IgD-negative memory B cell (primary cell): ENCODE measurements around the gene FAM13A. TPM values are rescaled to one million over a fixed set of nuclear protein-coding genes. Genes with fewer than 3 reads are reported as not detected.

Experiments used
- H3K27ac Mint-ChIP-seq, 3 donors: one replicate each; pipeline ENCODE4 v1.8.0; 2020 to 2022; ENCODE audit warnings: mild to moderate bottlenecking in 3 of 3, mixed read lengths in 3 of 3, moderate library complexity in 1 of 3
- H3K27me3 Mint-ChIP-seq: one replicate; pipeline ENCODE4 v1.8.0; 2021; ENCODE audit warnings: mixed read lengths
- H3K36me3 Mint-ChIP-seq: one replicate; pipeline ENCODE4 v1.8.0; 2020; ENCODE audit warnings: mild to moderate bottlenecking, mixed read lengths
- H3K4me1 Mint-ChIP-seq, 3 donors: one replicate each; pipeline ENCODE4 v1.8.0; 2020 to 2022; ENCODE audit warnings: mixed read lengths in 3 of 3, mild to moderate bottlenecking in 1 of 3
- H3K4me3 Mint-ChIP-seq, 4 donors: one replicate each; pipeline ENCODE4 v1.8.0; 2020 to 2022; ENCODE audit warnings: mild to moderate bottlenecking in 4 of 4, mixed read lengths in 4 of 4, moderate library complexity in 3 of 4
- H3K9me3 Mint-ChIP-seq, 3 donors: one replicate each; pipeline ENCODE4 v1.8.0; 2020 to 2021; ENCODE audit warnings: mixed read lengths in 3 of 3, mild to moderate bottlenecking in 1 of 3
- polyA plus RNA-seq: library from polyadenylated mRNA; unstranded; fragments of 300-500 nt; fragmentation: Illumina TruSeq; gene quantifications from one replicate; pipeline ENCODE4 v1.2.3, GENCODE V29; 2021

Gene FAM13A
- polyA plus RNA-seq, 1 donor from 2014 or later: 2.3 TPM

DNA sequence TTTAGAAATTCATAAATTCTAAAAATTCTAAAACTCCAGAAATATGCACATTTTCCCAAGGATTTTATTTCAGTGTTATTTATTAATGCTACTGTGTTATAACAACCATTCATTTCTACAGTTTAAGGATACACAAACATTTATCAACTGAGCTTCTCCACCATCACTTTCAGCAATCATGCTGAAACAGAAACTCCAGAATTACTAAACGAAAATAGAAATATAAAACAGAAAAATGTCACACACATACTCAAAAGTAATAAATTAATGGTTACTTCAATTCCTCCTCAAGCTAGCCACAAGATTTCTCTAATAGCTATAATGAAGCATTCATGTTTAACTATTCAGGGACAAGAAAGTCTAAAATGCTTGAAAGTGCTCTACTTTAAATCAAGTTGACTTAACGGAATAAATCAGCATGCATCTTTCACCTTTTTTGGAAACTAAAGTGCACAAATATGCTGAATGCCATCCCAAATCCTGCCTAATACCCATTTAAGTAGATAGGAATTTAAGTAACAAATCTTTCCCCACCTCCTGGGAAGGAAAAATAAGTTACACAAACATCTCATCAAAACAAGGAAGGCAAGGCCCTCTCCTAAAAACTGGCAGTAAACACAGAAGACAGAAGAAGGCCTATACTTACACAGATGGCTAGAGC lies 563 bp downstream of the FAM13A start:
- peaks cover 5 to 9% (median 6%) of the 10 kb centered on the region in 3 donors for H3K4me1 Mint-ChIP-seq
- H3K27ac Mint-ChIP-seq: peak overlapping the region in 1 of 3 donors; percentile 4
- no peak overlapping the region for H3K4me3 Mint-ChIP-seq
- H3K36me3 Mint-ChIP-seq: peaks cover 3% of the 10 kb centered on the region
- peaks cover 3 to 12% (median 5%) of the 10 kb centered on the region in 3 donors for H3K9me3 Mint-ChIP-seq
- H3K27me3 Mint-ChIP-seq: no peaks in the 10 kb centered on the region

DNA sequence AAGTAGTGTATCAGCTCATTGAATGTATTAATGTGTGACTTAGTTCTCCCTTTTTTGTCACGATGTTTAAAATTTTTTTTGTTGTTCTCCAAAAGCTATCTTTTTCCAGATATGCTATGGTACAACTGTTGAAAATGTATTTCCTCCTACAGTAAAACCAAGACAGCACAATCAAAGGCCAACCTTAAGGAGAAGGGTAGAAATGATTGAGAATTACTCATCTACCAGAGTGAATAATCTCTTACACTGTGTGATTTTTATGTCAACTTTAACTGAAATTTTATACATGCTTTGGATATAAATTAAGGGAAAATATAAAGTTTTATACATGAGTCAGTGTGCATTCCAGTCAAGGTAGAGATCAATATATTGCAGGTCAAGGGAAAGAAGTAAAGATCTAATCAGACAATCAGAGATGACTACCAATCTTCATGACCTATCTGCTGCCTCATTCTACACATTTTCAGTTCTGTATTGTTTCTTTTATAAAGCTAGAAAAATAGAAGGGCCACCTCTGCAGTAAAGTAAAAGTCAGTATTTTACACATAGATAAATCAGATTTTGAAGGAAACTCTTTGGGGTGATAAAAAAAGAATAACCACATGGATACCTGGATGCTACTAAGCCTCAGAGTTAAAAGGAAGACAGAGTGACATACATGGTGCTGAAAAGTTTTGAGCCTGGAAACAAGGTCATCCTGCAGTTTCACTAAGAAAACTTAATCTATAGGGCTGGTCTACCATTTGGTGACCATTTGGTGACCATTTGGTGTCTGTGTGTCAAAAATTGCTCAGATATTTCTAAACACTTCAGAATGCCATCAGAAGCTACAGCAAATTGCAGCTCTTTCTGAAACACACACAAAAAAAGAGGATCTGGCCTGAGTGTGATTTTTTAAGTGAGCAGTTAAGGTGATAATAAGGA lies 1.6 kb downstream of the FAM13A start:
- Mint-ChIP-seq H3K4me3 (no peak overlapping the region), H3K27ac (no peak overlapping the region), H3K36me3 (peaks cover 2% of the 10 kb centered on the region), H3K4me1 (peaks cover 5 to 9% (median 6%) of the 10 kb centered on the region in 3 donors), H3K9me3 (peaks cover 0 to 8% (median 3%) of the 10 kb centered on the region in 3 donors), H3K27me3 (no peaks in the 10 kb centered on the region)

DNA sequence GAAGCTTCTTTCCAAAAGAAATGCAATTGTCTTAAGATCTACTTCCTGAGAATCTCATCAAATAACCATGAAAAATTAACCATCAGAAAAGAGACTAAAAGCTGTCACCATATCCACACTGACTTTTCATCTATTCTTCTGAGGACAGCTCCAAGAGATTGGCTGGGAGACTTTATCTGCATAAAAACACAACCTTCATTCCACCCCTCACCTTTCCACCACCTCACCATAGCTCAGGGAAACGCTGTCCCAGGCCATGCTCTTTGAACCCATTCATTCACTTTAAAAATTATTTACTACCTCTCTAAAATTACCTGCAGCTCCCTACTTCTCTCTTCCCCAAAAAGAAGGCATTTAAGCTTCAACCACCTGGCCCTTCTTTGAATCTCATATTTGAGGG lies 2.4 kb downstream of the FAM13A start:
- Mint-ChIP-seq H3K27me3 (no peaks in the 10 kb centered on the region), H3K9me3 (peaks cover 0 to 6% (median 3%) of the 10 kb centered on the region in 3 donors), H3K36me3 (peaks cover 2% of the 10 kb centered on the region), H3K27ac (peak overlapping the region in 1 of 3 donors; percentile 37), H3K4me1 (peaks cover 5 to 9% (median 6%) of the 10 kb centered on the region in 3 donors), H3K4me3 (no peak overlapping the region)

DNA sequence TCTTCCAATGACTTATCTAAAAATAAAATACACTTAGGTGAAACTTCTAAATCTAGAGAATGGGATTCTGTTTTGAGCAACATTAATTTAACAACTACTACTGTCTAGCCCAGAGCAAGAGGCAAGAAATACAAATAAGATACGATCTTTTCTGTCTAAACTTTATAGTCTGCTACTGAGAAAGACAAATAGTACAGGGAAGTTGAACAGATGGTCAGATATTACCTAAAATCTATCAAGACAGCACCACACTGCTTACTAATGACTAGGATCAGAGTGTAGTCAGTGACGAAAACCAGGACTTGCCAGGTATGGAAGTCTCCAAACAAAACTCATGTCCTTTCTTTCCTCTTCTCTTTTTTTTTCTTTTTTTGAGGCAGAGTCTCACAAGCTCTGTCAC lies 7.1 kb downstream of the FAM13A start:
- Mint-ChIP-seq H3K27ac (no peak overlapping the region), H3K4me1 (peaks cover 0 to 3% (median 2%) of the 10 kb centered on the region in 3 donors), H3K9me3 (peaks cover 0 to 3% (median 2%) of the 10 kb centered on the region in 3 donors), H3K27me3 (no peaks in the 10 kb centered on the region), H3K4me3 (no peak overlapping the region), H3K36me3 (peaks cover 2% of the 10 kb centered on the region)

DNA sequence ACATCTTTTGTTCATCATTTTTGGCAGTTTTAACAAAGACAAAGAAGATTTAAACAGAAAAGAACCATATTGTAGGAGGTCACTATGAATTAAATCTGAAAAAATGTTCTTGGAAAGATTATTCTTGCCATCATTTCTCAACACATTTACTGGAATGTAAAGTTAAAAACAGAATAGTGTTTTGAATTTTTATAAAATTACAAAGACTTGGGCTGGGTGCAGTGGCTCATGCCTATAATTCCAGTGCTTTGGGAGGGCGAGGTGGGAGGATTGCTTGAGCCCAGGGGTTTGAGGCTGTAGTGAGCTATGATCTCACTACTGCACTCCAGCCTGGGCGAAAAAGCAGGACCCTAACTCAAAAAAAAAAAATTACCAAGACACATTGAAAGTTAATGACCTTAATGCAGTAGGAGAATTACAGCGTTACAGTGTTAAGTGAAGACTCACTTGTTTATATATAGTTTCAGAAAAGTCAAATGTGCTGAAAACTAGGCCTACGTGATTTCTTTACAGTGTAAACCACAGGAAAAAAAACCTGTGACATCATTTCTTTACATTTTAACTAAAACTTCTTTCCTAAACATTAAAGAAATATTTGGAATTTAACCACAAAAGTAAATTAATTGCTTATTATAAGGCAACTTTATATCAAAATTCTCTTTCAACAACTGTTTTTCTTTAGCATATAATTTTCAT lies 7.9 kb downstream of the FAM13A start:
- Mint-ChIP-seq H3K36me3 (peaks cover 2% of the 10 kb centered on the region), H3K4me3 (no peak overlapping the region), H3K4me1 (peaks cover 0 to 3% (median 2%) of the 10 kb centered on the region in 3 donors), H3K27me3 (no peaks in the 10 kb centered on the region), H3K9me3 (peaks cover 0 to 3% (median 2%) of the 10 kb centered on the region in 3 donors), H3K27ac (no peak overlapping the region)

DNA sequence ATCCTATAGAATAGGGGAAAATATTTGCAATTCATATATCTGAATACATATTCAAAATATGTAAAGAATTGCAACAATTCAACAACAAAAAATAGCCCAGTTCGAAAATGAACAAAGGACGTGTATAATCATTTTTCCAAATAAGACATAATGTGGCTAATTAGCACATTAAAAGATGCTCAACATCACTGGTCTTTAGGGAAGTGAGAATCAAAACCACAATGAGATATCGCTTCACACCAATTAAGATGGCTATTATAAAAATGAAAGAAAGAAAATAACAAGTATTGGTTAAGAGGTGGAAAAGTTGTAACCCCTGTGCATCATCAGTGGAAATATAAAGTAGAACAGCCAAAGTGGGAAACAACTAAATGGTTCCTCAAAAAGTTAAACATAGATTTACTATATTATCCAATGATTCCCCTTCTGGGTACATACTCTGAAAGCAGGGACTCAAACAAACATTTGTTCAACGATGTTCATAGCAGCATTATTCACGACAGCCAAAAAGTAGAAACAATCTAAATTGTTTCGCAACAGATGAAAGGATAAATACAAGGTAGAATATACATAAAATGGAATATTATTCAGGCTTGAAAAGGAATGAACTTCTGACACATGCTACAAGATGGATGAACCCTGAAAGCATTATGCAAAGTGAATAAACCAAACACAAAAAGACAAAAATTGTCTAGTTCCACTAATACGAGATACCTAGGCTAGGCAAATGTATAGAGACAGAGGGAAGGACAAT lies 12.7 kb downstream of the FAM13A start:
- H3K36me3 Mint-ChIP-seq: peaks cover 2% of the 10 kb centered on the region
- H3K4me3 Mint-ChIP-seq: no peak overlapping the region
- no peaks in the 10 kb centered on the region for H3K27me3 Mint-ChIP-seq
- no peak overlapping the region for H3K27ac Mint-ChIP-seq
- H3K9me3 Mint-ChIP-seq: no peaks in the 10 kb centered on the region
- H3K4me1 Mint-ChIP-seq: peaks cover 0 to 3% (median 2%) of the 10 kb centered on the region in 3 donors

DNA sequence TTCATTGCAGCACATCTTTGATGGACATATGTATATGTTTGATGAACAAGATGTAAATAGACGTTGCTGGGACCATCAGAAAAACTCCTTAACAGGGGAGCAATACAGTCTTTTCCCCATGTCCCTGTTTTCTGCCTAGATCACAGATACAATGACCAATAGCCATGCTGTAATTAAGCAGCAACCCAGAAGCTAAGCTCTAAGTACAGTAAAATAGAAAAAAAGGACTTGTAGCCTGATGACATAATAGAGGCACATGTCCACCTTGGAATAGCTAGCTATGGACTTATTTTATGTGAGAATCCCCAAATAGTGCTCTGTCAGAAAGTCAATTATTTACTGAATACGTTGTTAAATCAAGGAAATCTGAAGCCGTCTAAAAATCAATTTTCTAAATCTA lies 14.9 kb downstream of the FAM13A start:
- Mint-ChIP-seq H3K27me3 (no peaks in the 10 kb centered on the region), H3K36me3 (peaks cover 2% of the 10 kb centered on the region), H3K4me3 (no peak overlapping the region), H3K9me3 (peaks cover 0 to 6% (median 4%) of the 10 kb centered on the region in 3 donors), H3K4me1 (peaks cover 0 to 3% (median 2%) of the 10 kb centered on the region in 3 donors), H3K27ac (no peak overlapping the region)

DNA sequence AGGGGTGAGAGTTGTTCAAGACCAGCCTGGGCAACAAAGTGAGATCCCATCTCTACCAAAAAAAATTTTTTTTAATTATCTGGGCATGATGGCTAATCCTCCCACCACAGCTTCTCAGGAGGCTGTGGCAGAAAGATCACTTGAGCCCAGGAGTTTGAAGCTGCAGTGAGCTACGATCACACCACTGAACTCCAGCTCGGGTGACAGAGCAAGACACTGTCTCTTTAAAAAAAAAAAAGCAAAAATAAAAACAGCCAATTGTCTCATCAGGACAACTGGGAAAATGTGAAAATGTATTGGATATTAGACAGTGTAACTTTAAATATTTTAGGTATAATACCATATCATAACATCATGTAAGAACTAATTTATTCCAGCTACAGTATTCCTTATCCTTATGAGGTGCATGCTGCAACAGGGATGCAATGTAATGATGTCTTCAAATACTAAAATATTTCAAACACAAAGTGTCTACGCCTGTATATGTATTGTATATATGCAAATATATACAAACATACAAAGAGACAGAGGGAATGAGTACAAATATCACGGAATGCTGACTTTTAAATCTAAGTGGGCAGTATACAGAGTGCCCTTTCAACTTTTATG lies 17.2 kb downstream of the FAM13A start:
- Mint-ChIP-seq H3K9me3 (peaks cover 9 to 20% (median 12%) of the 10 kb centered on the region in 3 donors), H3K4me1 (no peaks in the 10 kb centered on the region), H3K36me3 (peaks cover 2% of the 10 kb centered on the region), H3K27me3 (no peaks in the 10 kb centered on the region), H3K4me3 (no peak overlapping the region), H3K27ac (no peak overlapping the region)

DNA sequence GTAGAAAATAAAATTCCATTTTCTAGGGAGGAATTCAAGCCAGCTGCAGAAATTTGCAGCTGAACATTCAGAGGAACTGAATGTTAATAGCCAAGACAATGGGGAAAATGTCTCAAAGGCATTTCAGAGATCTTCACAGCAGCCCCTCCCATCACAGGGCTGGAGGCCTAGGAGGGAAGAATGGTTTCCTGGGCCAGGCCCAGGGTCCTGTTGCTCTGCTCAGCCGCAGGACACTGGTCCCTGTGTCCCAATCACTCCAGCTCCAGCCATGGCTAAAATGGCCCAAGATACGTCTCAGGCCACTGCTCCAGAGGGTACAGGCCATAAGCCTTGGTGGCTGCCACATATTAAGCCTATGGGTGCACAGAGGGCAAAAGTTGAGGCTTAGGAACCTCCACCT lies 20.4 kb downstream of the FAM13A start:
- Mint-ChIP-seq H3K9me3 (peaks cover 9 to 22% (median 17%) of the 10 kb centered on the region in 3 donors), H3K36me3 (peaks cover 2% of the 10 kb centered on the region), H3K4me1 (no peaks in the 10 kb centered on the region), H3K27me3 (no peaks in the 10 kb centered on the region), H3K4me3 (no peak overlapping the region), H3K27ac (no peak overlapping the region)

DNA sequence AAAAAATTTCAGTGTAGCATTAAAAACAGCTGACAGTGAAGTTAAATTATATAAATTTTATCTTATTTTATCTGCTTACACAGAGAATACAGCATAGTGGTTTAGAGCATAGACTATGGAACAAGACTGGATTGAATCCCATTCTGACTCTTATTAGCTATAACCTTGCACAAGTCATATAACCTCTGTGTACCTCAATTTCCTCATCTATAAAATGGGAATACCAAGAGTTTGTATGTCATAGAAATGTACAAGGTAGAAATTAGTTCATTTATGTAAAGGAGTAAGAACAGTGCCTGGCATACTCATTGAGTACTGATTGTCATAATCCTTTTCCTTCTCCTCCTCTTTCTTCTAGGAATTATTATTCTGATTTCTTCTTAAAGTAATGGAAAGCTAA lies 25.7 kb downstream of the FAM13A start:
- Mint-ChIP-seq H3K4me3 (no peak overlapping the region), H3K36me3 (no peaks in the 10 kb centered on the region), H3K27me3 (no peaks in the 10 kb centered on the region), H3K4me1 (no peaks in the 10 kb centered on the region), H3K27ac (no peak overlapping the region), H3K9me3 (peaks cover 9 to 16% (median 11%) of the 10 kb centered on the region in 3 donors)

DNA sequence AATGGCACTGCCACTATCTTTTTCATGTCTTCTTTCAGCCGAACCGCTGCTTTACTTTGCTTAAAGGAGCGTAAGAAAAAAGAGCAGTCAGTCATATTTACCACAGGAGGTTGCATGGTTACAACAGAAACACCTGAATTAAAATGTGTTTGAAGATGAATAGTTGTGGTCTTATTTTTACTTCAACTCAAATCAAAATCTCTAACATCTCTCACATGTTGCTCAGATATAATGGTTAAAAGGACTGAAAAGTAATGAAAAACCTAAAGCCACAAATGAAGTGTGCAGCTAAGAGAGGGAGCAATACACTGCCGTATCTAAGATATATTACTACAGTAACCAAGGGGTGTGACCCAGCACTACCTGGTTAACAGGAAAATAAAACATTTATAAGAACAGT lies 27.4 kb downstream of the FAM13A start:
- H3K4me1 Mint-ChIP-seq: no peaks in the 10 kb centered on the region
- H3K9me3 Mint-ChIP-seq: peaks cover 0 to 5% (median 0%) of the 10 kb centered on the region in 3 donors
- H3K36me3 Mint-ChIP-seq: no peaks in the 10 kb centered on the region
- H3K27ac Mint-ChIP-seq: no peak overlapping the region
- no peaks in the 10 kb centered on the region for H3K27me3 Mint-ChIP-seq
- H3K4me3 Mint-ChIP-seq: no peak overlapping the region

DNA sequence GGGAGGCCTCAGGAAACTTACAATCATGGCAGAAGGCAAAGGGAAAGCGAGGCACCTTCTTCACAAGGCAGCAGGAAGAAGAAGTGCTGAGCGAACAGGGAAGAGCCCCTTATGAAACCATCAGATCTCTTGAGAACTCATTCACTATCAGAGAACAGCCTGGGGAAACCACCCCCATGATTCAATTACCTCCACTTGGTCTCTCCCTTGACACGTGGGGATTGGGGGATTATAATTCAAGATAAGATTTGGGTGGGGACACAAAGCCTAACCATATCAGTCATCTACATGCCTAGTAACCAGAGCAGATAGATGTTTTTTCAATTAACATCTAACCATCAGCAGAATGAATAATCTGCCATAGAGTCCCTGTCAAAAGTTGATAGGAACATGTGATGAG lies 30.4 kb downstream of the FAM13A start:
- H3K9me3 Mint-ChIP-seq: no peaks in the 10 kb centered on the region
- no peaks in the 10 kb centered on the region for H3K4me1 Mint-ChIP-seq
- H3K36me3 Mint-ChIP-seq: no peaks in the 10 kb centered on the region
- no peak overlapping the region for H3K4me3 Mint-ChIP-seq
- H3K27me3 Mint-ChIP-seq: no peaks in the 10 kb centered on the region
- H3K27ac Mint-ChIP-seq: no peak overlapping the region

DNA sequence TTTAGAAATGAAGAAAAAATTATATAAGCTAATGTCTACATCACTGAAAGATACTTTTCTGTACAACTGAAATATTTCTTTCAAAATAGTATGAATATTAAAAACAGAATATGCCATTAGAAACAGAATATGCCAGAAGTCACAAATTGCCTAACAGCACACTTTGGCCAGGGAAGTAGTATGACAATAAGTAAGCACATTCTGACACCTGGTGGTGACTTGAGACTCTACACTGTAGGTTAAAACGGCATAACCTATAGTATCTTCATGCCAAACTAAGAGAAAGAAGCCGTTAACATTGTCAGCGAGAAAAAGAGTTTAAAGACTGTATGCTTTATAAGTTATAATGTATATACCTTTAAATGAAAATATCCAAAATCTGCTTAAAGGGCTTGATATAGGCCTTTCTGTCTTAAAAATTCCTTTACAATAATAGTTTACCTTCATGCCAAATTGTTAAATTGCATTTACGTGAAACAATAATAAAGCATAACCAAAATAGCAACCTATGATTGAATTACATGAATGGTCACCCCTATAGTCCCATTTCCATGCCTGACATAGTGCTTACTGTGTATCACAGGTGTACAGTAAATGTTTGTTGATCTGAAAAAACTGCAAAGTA lies 32.8 kb downstream of the FAM13A start:
- H3K27ac Mint-ChIP-seq: no peak overlapping the region
- H3K36me3 Mint-ChIP-seq: peaks cover 4% of the 10 kb centered on the region
- no peaks in the 10 kb centered on the region for H3K27me3 Mint-ChIP-seq
- no peak overlapping the region for H3K4me3 Mint-ChIP-seq
- no peaks in the 10 kb centered on the region for H3K9me3 Mint-ChIP-seq
- H3K4me1 Mint-ChIP-seq: no peaks in the 10 kb centered on the region

DNA sequence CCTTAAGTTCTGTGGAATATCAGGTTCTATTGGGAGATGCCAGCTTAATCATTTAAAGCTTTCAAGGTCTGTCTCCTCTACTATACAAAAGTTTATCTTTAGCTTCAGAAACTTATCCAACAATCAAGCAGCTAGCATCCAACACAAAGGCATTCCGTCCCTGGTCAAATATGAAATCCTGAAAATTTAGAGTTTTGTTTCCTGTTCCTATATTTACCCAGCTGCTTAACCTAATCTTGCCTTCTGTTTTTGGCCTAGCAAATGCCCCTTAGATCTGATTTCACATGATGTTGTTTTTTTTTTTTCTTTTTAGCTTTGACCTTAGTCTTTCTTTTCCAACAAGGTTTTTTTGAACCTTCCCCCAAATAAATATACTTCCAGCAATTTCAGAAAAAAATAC lies 33.8 kb downstream of the FAM13A start:
- Mint-ChIP-seq H3K4me1 (no peaks in the 10 kb centered on the region), H3K9me3 (no peaks in the 10 kb centered on the region), H3K27ac (no peak overlapping the region), H3K4me3 (no peak overlapping the region), H3K36me3 (peaks cover 4% of the 10 kb centered on the region), H3K27me3 (no peaks in the 10 kb centered on the region)
